Ishikawa (cell line): Measurements from ENCODE around the gene NEK10.

Source experiments
- CEBPB ChIP-seq: IDR thresholded peaks from 2 replicates; pipeline ENCODE4 v1.6.1; 2012
- CREB1 ChIP-seq: IDR thresholded peaks from 2 replicates; pipeline ENCODE4 v1.6.1; 2012; ENCODE audit warnings: low read depth
- EGR1 ChIP-seq: IDR thresholded peaks from 2 replicates; pipeline ENCODE4 v1.6.1; 2012
- EP300 ChIP-seq: IDR thresholded peaks from 2 replicates; pipeline ENCODE4 v1.6.1; 2012; ENCODE audit warnings: borderline replicate concordance
- FOXM1 ChIP-seq: IDR thresholded peaks from 2 replicates; pipeline ENCODE4 v1.6.1; 2012; ENCODE audit warnings: low read depth, borderline replicate concordance
- MAX ChIP-seq: IDR thresholded peaks from 2 replicates; pipeline ENCODE4 v1.6.1; 2012
- NFIC ChIP-seq: IDR thresholded peaks from 2 replicates; pipeline ENCODE4 v1.6.1; 2012
- RAD21 ChIP-seq: IDR thresholded peaks from 2 replicates; pipeline ENCODE4 v1.6.1; 2012; ENCODE audit warnings: low read depth
- TAF1 ChIP-seq: IDR thresholded peaks from 2 replicates; pipeline ENCODE4 v1.6.1; 2012; ENCODE audit warnings: low read depth, mild to moderate bottlenecking
- TCF12 ChIP-seq: IDR thresholded peaks from 2 replicates; pipeline ENCODE4 v1.6.1; 2012; ENCODE audit warnings: low read depth
- TEAD4 ChIP-seq: IDR thresholded peaks from 2 replicates; pipeline ENCODE4 v1.6.1; 2012
- YY1 ChIP-seq: IDR thresholded peaks from 2 replicates; pipeline ENCODE4 v1.6.1; 2012; ENCODE audit warnings: low read depth
- ZBTB7A ChIP-seq: IDR thresholded peaks from 2 replicates; pipeline ENCODE4 v1.6.1; 2012; ENCODE audit warnings: low read depth
- TF ChIP-seq, protein P1 (sequence below): IDR thresholded peaks from 2 replicates; pipeline ENCODE4 v1.6.1; 2012
- TF ChIP-seq, protein P2 (sequence below): IDR thresholded peaks from 2 replicates; pipeline ENCODE4 v1.6.1; 2012; ENCODE audit warnings: low read depth, mild to moderate bottlenecking

Gene NEK10

DNA sequence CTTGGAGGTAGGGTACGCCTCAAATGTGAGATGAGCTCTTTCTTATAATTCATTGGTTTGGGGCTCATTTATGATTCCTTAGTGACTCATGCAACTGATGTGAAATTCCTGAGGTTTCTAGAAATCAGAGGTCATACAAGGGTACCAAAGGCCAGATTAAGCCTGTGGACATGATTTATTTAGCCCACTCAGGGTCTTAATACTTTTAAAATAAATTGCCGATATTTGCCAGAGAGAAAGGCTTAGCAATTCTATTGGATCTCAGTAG, 289.0 kb downstream of the NEK10 start:
- TF ChIP-seq EGR1 (no peak), CREB1 (no peak), TEAD4 (no peak), TCF12 (no peak), YY1 (no peak), NFIC (no peak), MAX (no peak), EP300 (no peak), RAD21 (no peak), TAF1 (no peak), CEBPB (no peak), FOXM1 (no peak), ZBTB7A (no peak)
- TF ChIP-seq, protein P1, sequence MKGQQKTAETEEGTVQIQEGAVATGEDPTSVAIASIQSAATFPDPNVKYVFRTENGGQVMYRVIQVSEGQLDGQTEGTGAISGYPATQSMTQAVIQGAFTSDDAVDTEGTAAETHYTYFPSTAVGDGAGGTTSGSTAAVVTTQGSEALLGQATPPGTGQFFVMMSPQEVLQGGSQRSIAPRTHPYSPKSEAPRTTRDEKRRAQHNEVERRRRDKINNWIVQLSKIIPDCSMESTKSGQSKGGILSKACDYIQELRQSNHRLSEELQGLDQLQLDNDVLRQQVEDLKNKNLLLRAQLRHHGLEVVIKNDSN: no peak
- TF ChIP-seq, protein P2, sequence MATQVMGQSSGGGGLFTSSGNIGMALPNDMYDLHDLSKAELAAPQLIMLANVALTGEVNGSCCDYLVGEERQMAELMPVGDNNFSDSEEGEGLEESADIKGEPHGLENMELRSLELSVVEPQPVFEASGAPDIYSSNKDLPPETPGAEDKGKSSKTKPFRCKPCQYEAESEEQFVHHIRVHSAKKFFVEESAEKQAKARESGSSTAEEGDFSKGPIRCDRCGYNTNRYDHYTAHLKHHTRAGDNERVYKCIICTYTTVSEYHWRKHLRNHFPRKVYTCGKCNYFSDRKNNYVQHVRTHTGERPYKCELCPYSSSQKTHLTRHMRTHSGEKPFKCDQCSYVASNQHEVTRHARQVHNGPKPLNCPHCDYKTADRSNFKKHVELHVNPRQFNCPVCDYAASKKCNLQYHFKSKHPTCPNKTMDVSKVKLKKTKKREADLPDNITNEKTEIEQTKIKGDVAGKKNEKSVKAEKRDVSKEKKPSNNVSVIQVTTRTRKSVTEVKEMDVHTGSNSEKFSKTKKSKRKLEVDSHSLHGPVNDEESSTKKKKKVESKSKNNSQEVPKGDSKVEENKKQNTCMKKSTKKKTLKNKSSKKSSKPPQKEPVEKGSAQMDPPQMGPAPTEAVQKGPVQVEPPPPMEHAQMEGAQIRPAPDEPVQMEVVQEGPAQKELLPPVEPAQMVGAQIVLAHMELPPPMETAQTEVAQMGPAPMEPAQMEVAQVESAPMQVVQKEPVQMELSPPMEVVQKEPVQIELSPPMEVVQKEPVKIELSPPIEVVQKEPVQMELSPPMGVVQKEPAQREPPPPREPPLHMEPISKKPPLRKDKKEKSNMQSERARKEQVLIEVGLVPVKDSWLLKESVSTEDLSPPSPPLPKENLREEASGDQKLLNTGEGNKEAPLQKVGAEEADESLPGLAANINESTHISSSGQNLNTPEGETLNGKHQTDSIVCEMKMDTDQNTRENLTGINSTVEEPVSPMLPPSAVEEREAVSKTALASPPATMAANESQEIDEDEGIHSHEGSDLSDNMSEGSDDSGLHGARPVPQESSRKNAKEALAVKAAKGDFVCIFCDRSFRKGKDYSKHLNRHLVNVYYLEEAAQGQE: no peak

GRCh38 chr3:27079427-27080257, 289.5 kb downstream of the NEK10 start:
- TF ChIP-seq CEBPB: no peak
- TF ChIP-seq RAD21: no peak
- TF ChIP-seq ZBTB7A: no peak
- TF ChIP-seq, protein P1: no peak
- TF ChIP-seq CREB1: no peak
- no peak for TF ChIP-seq TEAD4
- no peak for TF ChIP-seq EGR1
- TF ChIP-seq YY1: no peak
- TF ChIP-seq, protein P2: no peak
- TF ChIP-seq NFIC: no peak
- no peak for TF ChIP-seq MAX
- no peak for TF ChIP-seq EP300
- TF ChIP-seq TAF1: no peak
- no peak for TF ChIP-seq FOXM1
- no peak for TF ChIP-seq TCF12

DNA sequence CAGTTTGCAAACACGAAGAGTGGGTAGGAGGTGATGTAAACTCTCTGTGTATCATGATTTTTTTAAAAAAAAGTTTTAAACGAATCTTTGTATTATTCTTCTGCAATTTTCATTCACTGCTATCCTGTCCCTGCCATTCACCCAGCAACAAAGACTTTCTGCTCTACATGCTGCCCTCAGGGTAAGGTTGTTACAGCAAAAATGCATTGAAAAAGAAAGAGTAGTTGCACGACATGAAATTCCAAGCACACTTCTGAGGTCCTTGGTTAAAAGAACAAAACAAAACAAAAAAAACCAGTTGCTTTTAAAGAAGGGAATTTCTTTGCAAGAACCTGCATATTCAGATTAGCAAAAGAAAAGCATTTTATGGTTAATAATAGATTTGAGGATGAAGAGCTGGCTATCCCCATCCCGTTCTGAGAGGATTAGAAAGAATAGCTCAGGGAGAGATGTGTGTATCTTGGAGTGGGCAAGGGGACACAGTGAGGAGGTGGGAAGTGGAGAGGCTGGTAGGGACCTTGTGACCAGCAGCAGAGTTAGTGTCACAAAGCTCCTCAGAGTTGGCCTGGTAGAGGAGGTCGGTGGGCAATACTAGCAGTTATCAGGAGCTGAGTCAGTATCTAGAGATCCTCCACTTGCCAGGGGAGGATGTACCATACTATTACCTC, 290.8 kb downstream of the NEK10 start:
- TF ChIP-seq NFIC (no peak), YY1 (no peak)
- TF ChIP-seq, protein P2: no peak

GRCh38 chr3:27076815-27077630, 292.2 kb downstream of the NEK10 start:
- TF ChIP-seq NFIC (no peak), RAD21 (no peak), FOXM1 (no peak), ZBTB7A (no peak), MAX (no peak), TAF1 (no peak), TEAD4 (no peak), EP300 (no peak)
- TF ChIP-seq, protein P2: no peak
